HG03469 (cell line): ENCODE results near the gene LAX1.
A peak's percentile ranks its signal among the peaks of the same experiment; 100 is the strongest.
"Not testable (repeated sequence)": the region's sequence is repeated elsewhere in the genome, so short reads cannot be mapped to it uniquely, and the experiment has no call there.

ENCODE experiments used
- ATAC-seq: cut with Tn5 transposase; IDR thresholded peaks from one replicate; pipeline ENCODE4 v1.9.1; 2021; ENCODE audit warnings: mild to moderate bottlenecking, moderate library complexity, moderate number of reproducible peaks; ENCODE audit not compliant: unreplicated experiment

LAX1 gene, protein sequence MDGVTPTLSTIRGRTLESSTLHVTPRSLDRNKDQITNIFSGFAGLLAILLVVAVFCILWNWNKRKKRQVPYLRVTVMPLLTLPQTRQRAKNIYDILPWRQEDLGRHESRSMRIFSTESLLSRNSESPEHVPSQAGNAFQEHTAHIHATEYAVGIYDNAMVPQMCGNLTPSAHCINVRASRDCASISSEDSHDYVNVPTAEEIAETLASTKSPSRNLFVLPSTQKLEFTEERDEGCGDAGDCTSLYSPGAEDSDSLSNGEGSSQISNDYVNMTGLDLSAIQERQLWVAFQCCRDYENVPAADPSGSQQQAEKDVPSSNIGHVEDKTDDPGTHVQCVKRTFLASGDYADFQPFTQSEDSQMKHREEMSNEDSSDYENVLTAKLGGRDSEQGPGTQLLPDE

GRCh38 chr1:203765029-203765837 lies at the start of gene LAX1:
Gene LAX1 (plus strand): TSS chr1:203765183. CDS start chr1:203765566, 383 bp downstream.
- ATAC-seq: peak; percentile 80

DNA sequence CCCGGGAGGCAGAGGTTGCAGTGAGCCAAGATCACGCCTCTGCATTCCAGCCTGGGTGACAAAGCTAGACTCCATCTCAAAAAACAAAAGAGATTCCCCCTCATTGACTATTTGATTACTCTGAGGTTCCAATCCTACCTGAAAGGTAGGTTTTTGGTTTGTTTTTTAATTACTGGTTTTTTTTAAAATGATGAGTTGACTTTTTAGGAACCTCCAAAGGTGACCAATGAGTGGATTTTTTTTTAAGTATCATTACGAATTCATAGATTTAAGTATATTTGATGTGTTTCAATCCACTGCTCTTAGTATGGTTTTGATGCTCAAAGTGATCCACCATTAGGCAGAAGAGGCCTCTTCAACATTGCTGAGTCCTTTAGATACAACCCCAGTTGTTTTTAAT lies 47.9 kb upstream of the LAX1 start:
- no peak for ATAC-seq

DNA sequence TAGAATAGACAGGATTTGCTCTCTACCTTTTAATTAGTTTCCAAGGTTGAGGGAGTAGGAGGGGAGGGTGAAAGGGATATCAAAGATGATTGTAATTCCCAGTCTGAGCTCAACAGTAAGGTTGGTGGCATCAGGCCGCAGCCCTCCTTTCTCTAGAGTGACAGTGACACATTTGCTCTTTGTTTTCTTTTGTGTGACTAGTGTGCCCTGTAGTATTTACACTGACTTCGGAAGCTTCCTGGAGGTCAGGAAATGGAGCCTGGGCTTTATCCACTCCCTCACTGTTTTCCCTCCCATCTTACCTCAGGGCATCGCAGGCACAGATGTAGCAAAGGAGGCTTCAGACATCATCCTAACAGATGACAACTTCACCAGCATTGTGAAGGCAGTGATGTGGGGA lies 44.7 kb upstream of the LAX1 start:
- no peak for ATAC-seq

DNA sequence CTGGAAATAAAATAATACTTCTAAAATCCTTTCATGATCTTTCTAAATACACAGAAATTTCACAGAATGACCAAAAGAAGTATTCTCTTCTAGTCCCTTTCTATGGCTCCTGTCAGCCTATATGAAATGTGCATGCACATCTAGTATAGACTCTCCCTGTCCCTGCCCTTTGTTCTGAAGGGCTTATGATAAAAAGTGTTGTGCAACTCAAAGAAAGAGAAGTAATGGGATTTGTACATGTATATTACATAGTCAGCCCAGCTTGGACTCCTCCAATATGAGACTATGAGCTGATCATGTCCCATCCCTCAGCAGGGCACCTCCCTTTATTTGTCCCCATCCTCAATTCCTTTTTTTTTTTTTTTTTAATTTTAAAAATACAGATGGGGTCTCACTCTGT lies 42.1 kb upstream of the LAX1 start:
- no peak for ATAC-seq

- no peak for ATAC-seq
Measured at GRCh38 chr1:203726417-203726867, 38.5 kb upstream of the LAX1 start.

GRCh38 chr1:203733009-203733863 lies 31.7 kb upstream of the LAX1 start:
- no peak for ATAC-seq

GRCh38 chr1:203742436-203742835 lies 22.5 kb upstream of the LAX1 start:
- no peak for ATAC-seq

DNA sequence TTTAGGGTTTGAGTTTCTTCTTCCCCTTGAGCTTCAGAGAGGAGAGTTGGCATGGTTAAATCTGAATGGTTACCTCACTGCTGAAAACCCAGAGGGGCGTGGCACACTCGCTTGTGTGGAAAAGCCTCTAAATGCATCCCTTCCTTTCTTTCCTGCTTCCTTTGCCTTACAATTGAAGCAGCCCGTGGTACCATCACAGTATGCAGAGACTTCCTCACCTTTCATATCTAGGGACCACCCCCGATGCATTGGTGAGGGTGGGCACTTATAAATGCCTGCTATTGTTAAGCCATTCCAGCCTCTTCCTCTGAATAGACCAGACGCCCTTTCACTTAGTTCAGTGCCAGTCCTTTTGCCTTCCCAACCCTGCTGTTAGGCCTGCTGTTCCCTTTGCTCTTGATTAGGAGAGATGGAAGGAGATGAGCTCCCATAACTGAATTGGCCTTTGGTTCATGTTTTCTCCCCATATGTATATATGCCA lies 21.9 kb upstream of the LAX1 start:
- ATAC-seq: no peak

DNA sequence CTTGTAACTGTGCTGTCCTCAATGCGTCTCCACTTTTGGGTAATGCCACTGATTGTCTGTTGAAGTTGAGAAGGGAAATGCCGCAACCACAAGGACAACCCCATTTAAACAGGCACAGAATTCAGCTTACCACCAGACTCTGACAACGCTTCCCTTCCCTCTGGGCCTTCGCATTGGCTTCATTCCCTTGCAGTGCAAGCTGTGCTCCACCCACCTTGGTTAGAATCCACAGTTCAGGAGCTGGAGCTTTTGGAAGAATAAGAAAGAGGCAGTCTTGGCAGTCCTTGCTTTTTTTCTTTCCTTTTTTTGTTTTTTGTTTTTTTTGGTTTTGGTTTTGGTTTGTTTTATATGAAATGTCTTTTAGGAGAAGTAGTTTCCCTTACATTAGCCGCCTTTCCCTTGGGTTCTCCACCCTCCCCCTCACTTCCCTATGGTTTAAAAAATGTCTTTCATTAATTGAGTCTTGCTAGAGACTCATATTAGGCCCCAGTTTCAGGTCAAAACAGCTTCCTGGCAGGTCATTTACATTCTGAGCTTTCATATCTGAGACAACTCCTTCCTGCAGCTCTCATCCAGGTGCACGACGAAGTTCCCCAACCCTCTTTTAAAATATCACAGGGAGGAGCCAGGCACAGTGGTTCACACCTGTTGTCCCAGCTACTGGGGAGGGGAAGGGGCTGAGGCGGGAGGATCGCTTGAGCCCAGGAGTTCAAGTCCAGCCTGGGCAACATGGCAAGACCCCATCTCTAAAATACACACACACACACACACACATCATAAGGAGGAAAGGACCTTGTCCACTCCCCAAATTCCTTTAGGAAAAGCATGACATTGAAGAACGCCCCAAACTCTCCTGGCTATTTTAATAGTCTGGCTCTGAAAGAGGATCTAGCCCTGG lies 20.7 kb upstream of the LAX1 start:
- ATAC-seq: no peak

DNA sequence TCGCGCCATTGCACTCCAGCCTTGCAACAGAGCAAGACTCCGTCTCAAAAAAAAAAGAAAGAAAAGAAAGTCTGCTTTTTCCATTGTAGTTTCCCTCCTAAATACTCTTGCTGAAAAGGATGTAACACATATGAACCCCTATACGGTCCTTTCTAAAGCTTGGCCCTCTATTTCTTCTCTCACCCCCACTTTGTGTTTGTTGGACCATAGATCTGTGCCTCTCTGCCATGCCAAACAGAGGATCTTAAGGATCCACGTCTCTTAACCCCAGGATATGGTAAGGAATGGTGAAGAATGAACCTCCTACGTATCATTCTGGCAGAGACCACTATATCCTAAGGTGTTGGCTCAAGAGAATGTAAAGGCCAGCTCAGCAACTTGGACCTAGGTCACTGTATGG lies 18.7 kb upstream of the LAX1 start:
- ATAC-seq: no peak

DNA sequence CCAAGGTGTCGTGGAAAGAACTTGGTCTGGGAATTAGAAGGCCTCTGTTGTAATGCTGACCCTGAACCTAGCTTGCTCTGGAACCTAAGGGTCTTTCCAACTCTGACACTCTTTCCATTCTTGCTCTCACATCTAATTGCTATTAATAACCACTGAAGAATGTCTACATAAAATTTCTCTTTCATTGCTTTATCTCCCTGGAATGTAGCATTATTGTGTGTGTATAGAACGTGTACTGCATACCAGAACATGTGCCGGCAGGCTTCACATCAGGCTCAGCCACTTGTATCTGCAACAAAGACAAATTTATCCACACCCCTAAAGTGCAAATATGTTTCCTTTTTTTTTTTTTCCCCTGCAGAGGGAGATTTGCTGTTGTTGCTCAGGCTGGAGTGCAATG lies 13.9 kb upstream of the LAX1 start:
- no peak for ATAC-seq

DNA sequence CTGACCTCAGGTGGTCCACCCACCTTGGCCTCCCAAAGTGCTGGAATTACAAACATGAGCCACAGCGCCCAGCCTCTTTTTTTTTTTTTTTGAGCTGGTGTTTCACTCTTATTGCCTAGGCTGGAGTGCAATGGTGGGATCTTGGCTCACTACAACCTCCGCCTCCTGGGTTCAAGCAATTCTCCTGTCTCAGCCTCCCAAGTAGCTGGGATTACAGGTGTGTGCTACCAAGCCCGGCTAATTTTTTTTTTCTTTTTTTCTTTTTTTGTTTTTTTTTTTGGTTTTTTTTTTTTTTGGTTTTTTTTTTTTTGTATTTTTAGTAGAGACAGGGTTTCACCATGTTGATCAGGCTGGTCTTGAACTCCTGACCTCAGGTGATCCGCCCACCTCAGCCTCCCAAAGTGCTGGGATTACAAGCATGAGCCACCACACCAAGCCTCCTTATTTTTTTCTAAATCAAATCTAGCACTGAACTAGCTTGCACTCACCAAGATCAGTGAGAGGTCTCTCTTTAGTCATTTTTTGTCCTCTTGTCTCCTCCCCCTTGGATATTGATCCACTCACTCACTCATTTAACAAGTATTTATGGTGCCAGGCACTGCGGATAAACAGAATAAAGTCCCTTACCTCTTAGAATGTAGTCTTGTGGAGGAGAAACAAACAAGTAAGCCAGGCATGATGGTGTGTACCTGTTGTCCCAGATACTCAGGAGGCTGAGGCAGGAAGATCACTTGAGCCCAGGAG lies 13.2 kb upstream of the LAX1 start:
- not testable (repeated sequence) for ATAC-seq

- no peak for ATAC-seq
Measured at GRCh38 chr1:203754455-203754864, 10.5 kb upstream of the LAX1 start.

DNA sequence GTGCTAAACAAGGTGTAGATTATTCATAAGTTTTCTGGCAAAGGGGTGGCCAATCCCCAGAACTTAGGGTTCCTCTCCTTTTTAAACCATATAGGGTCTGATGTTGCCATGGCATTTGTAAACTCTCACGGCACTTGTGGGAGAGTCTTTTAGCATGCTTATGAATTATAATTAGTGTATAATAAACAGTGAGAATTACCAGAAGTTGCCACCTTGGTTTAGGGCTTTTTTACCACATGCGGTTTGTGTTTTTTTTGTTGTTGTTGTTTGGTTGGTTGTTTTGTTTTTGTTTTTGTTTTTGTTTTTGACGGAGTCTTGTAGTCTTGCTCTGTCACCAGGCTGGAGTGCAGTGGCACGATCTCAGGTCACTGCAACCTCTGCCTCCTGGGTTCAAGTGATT lies 8.9 kb upstream of the LAX1 start:
- ATAC-seq: no peak

GRCh38 chr1:203758749-203759148 lies 6.2 kb upstream of the LAX1 start:
- ATAC-seq: not testable (repeated sequence)

DNA sequence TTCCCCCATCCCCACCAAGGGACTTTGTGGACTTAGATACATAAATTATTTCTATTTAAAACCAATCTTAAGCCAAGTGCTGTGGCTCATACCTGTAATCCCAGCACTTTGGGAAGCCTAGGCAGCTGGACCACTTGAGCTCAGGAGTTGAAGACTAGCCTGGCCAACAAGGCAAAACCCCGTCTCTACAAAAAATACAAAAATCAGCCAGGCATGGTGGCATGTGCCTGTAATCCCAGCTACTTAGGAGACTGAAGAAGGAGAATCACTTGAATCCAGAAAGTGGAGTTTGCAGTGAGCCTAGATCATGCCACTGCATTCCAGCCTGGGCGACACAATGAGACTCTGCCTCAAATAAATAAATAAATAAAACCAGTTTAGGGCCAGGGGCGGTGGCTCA lies 4.5 kb upstream of the LAX1 start:
- ATAC-seq: no peak

- ATAC-seq: not testable (repeated sequence)
Measured at GRCh38 chr1:203761958-203762357, 3.0 kb upstream of the LAX1 start.

GRCh38 chr1:203763505-203763904 lies 1.5 kb upstream of the LAX1 start:
- ATAC-seq: no peak
